Activated T-cell treated with anti-CD3 and anti-CD28 coated beads, Interleukin-2, amount 50 U/mL, for 1 hour (primary cell): Measurements from ENCODE around the gene FLT4.
A peak's percentile ranks its signal among the peaks of the same experiment; 100 is the strongest.

Source experiments
- DNase-seq: peaks from one replicate; pipeline ENCODE4 v3.0.0-alpha.2; 2020

The FLT4 gene

DNA sequence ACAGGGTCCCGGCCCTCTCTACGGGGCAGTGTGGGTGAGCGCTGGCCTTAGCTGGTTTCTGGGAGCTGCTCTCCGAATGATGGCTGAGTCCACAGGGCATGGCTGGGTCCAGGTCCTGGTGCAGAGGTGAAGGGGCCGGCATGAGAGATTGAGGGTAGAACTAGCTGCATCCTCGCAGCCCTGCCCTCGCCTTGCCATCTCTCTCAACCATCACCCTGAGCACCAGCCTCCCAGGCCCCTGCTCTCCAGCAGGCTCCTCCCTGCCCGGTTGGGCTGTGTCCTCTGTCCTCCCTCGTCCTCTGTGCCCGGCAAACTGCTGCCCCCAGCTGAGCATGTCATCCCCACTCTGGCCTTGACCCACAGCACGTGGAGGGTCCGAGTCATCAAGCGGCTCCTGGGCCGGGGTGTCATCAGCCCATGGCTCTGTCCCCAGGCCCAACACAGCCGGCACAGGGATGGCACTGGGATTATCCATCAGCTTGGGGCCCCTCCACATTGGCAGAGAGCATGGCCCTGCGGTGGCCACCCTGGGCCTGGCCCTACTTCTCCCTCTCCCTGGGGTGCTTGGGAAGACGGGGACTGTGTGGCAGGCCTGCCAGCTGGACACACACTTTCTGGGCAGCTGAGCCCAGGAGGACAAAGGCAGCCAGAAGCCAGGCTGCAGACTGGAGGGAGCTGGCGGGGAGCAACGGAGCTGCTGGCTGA, 8.4 kb downstream of the FLT4 start:
- DNase-seq = peak; percentile 12

DNA sequence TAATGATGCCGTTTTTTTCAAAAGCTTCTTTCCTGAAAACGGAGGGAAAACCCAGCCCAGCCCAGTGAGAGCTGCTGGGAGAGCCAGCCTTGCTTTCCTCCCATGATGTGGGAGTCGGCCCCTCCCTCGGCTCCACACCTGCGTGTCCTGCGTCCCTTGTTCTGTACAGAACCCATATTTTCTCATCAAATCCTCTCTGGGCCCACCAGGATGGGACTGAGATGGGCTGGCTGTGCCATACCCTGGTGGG, 8.9 kb downstream of the FLT4 start:
- DNase-seq = no peak

GRCh38 chr5:180639741-180640610, 9.4 kb downstream of the FLT4 start:
- peak; percentile 5 for DNase-seq

GRCh38 chr5:180639287-180639686, 10.1 kb downstream of the FLT4 start:
- no peak for DNase-seq

- DNase-seq = no peak
Observed at GRCh38 chr5:180637962-180638680, 11.3 kb downstream of the FLT4 start.

GRCh38 chr5:180636403-180637075, 12.9 kb downstream of the FLT4 start:
- no peak for DNase-seq

- DNase-seq = no peak
Observed at GRCh38 chr5:180636016-180636402, 13.4 kb downstream of the FLT4 start.

GRCh38 chr5:180633283-180634177, 15.9 kb downstream of the FLT4 start:
- no peak for DNase-seq

GRCh38 chr5:180632768-180633167, 16.6 kb downstream of the FLT4 start:
- no peak for DNase-seq

DNA sequence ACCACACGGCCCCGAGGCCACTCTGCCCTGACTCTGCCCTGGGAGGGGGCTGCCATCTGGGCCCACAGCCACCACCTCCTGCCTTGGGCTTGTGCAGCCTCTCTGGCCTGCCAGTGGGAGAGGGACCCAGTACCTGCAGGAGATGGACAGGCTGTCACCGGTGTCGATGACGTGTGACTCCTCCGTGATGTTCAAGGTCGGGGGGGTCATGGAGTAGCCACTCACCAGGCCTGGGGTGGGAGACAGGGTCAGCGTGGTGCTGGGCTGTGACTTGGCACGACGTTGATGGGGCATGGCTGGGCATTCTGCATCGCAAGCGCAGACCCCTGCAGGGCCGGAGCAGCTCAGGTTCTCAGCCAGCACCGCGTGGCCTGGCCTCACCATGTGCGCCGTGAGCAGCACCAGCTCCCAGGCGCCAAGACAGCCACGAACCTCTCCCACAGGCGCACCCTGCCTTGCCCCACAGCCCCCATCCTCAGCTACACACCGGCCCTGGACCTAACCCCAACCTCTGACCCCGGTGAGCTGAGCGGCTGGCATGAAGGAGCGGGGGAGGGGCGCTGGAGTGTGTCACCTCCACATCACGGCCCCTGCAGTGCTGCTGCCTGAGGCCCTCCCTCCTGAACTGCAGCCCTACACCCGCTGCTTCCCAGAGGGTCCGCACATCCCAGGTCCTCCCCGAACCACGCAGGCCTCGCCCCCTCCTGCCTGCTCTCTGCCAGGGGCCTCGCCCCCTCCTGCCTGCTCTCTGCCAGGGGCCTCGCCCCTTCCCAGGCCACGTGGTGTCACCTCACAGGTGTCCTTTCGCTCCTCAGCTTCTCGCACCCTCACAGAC, 17.6 kb downstream of the FLT4 start:
- no peak for DNase-seq

GRCh38 chr5:180630426-180630825, 19.0 kb downstream of the FLT4 start:
- no peak for DNase-seq

- no peak for DNase-seq
Observed at GRCh38 chr5:180629831-180630382, 19.5 kb downstream of the FLT4 start.

DNA sequence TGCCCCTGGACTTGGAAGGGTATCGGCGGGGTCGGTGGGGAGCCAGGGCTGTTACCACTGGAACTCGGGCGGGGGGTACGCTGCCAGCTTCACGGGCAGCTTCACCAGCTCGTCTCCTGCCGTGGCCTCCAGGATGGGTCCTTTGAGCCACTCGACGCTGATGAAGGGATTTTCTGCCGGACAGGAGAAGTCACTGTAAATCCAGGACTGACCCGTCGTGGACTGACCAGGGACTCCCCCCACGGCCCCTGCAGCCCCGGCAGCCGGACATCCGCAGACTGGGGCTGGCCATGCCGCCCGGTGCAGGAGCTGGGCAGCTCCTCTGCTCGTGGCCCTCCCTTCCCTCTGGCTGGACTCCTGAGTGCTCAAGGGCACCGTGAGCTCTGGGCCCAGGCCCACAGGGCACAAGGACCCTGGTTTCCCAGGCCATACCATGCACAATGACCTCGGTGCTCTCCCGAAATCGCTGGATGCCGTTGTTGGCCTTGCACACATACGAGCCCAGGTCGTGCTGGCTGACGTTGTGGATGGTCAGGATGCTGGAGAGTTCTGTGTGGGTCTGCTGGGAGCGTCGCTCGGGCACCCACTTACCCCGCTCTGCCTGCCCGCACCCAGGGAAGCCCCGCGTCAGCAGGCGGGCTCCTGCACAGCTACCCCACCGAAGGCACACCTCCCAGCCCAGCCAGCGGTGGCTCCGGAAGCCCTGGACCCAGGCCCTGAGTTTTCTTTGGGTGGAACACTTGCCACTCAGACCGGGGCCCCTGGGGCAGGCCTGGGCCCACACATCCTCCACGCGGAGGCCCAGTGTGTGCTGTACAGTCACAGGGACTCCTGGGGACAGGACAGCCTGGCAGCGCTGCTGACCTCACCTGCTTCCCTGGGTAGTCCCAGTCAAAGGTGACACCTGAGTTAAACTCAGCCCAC, 20.3 kb downstream of the FLT4 start:
- DNase-seq = no peak

- DNase-seq = no peak
Observed at GRCh38 chr5:180628211-180628610, 21.2 kb downstream of the FLT4 start.

GRCh38 chr5:180627386-180628120, 21.8 kb downstream of the FLT4 start:
- no peak for DNase-seq

- DNase-seq = no peak
Observed at GRCh38 chr5:180626661-180627385, 22.6 kb downstream of the FLT4 start.

- DNase-seq = no peak
Observed at GRCh38 chr5:180625791-180626660, 23.4 kb downstream of the FLT4 start.
